NCI-H82 treated with DMSO at 0.1 percent for 48 hours (cell line): ENCODE results near the gene TARP.

Experiments used
- DNase-seq: peaks from one replicate; lab custom pipeline; 2025; ENCODE audit not compliant: unreplicated experiment; lab: John Stamatoyannopoulos, UW

Gene TARP

GRCh38 chr7:38217672-38218071 is 55.8 kb downstream of the TARP start:
- peak; percentile 38 for DNase-seq

- peak; percentile 85 for DNase-seq
Observed at GRCh38 chr7:38215735-38216670, 57.4 kb downstream of the TARP start.

GRCh38 chr7:38215115-38215514 is 58.3 kb downstream of the TARP start:
- DNase-seq: peak; percentile 28

- no peak for DNase-seq
Observed at GRCh38 chr7:38211940-38212339, 61.5 kb downstream of the TARP start.

- no peak for DNase-seq
Observed at GRCh38 chr7:38211486-38211885, 62.0 kb downstream of the TARP start.
